Right atrium auricular region (tissue), 2 donors: ENCODE data around the gene KCTD2. TPM values are rescaled to one million over a fixed set of nuclear protein-coding genes. Genes with fewer than 3 reads are reported as not detected.

ENCODE experiments used
- DNase-seq: peaks from one replicate; pipeline ENCODE4 v3.0.0-alpha.2; 2019; ENCODE audit warnings: low spot score
- H3K27ac ChIP-seq, 2 donors: fragments of 200-600 bp; sonication (generic); 1 replicate in 1 of 2; 2 replicates in 1 of 2; pipeline ENCODE4 v1.5.1; 2016 to 2019
- H3K27me3 ChIP-seq, 2 donors: fragments of 200-600 bp; sonication (generic); one replicate each; pipeline versions ENCODE4 v1.5.1 to v1.6.0; 2017 to 2019
- H3K36me3 ChIP-seq: fragments of 200-600 bp; sonication (generic); one replicate; pipeline ENCODE4 v1.5.1; 2016
- H3K4me1 ChIP-seq, 2 donors: fragments of 200-600 bp; sonication (generic); one replicate each; pipeline versions ENCODE4 v1.5.1 to v1.6.0; 2017 to 2019
- H3K4me3 ChIP-seq, 2 donors: fragments of 200-600 bp; sonication (generic); 1 replicate in 1 of 2; 2 replicates in 1 of 2; pipeline ENCODE4 v1.5.1; 2017 to 2019; ENCODE audit warnings: mild to moderate bottlenecking in 1 of 2, moderate library complexity in 1 of 2
- H3K9me3 ChIP-seq, 2 donors: fragments of 200-600 bp; sonication (generic); one replicate each; pipeline ENCODE4 v1.5.1; 2019
- CTCF ChIP-seq, 2 donors: fragments of 200-600 bp; sonication (generic); IDR thresholded peaks; one replicate each; pipeline ENCODE4 v1.5.1; 2019; ENCODE audit warnings: antibody characterized with exemption in 2 of 2
- total RNA-seq, 2 donors: library from RNA; depleted of rRNA; stranded (reverse); fragments of >200 nt; gene quantifications; one replicate each; pipeline ENCODE4 v1.1.0, GENCODE V29; 2016

KCTD2 gene
- total RNA-seq, 2 donors from 2014 or later = 17.9 to 28.4 TPM

- no peak for TF ChIP-seq CTCF (IDR thresholded peaks at IDR 0.05)
- DNase-seq = no peak
- no peaks in the 10 kb centered on the region for H3K27me3 ChIP-seq
- peaks cover 0 to 48% of the 10 kb centered on the region in 2 donors for H3K4me1 ChIP-seq
- peak overlapping the region; percentile 27 to 52 for H3K4me3 ChIP-seq
- no peaks in the 10 kb centered on the region for H3K9me3 ChIP-seq
- H3K36me3 ChIP-seq = no peaks in the 10 kb centered on the region
- peak overlapping the region; percentile 77 to 86 for H3K27ac ChIP-seq
Measured at GRCh38 chr17:75114552-75115314, 67.7 kb downstream of the KCTD2 start.

Other genes with a start within 250 kb of the KCTD2 start
- gene GRIN2C, start 187.3 kb upstream of the KCTD2 start, total RNA-seq = 10 to 100 TPM; 27.6 to 34.4 TPM
- gene FDXR, start 174.2 kb upstream of the KCTD2 start, total RNA-seq = 1 to 10 TPM; 4.1 to 7.9 TPM
- gene FADS6, start 153.6 kb upstream of the KCTD2 start, total RNA-seq = not detected
- gene USH1G, start 124.0 kb upstream of the KCTD2 start, total RNA-seq = under 1 TPM; 0.20 to 0.22 TPM
- gene OTOP2, start 123.0 kb upstream of the KCTD2 start, total RNA-seq = not detected
- not detected for gene OTOP3, start 111.3 kb upstream of the KCTD2 start, total RNA-seq
- 10 to 100 TPM; 10.6 to 11.7 TPM for gene HID1, start 74.5 kb upstream of the KCTD2 start, total RNA-seq
- gene CDR2L, start 59.6 kb upstream of the KCTD2 start, total RNA-seq = 10 to 100 TPM; 13.6 to 28.8 TPM
- gene MRPL58, start 34.6 kb upstream of the KCTD2 start, total RNA-seq = 100 to 1,000 TPM in 1 of 2 donors, 10 to 100 TPM in 1; 44.8 to 104 TPM
- gene ATP5PD, start 256 bp upstream of the KCTD2 start, total RNA-seq = 100 to 1,000 TPM; 675 to 871 TPM
- gene SLC16A5, start 40.7 kb downstream of the KCTD2 start, total RNA-seq = 10 to 100 TPM; 16.5 to 34.1 TPM
- 1 to 10 TPM; 4.9 to 9.5 TPM for gene ARMC7, start 62.7 kb downstream of the KCTD2 start, total RNA-seq
- gene NT5C, start 84.5 kb downstream of the KCTD2 start, total RNA-seq = 10 to 100 TPM; 41.4 to 77.5 TPM
- gene JPT1, start 107.3 kb downstream of the KCTD2 start, total RNA-seq = 10 to 100 TPM; 15.1 to 15.8 TPM
- gene SUMO2, start 135.7 kb downstream of the KCTD2 start, total RNA-seq = 10 to 100 TPM; 45.7 to 58.1 TPM
- 10 to 100 TPM; 10.3 to 14.3 TPM for gene NUP85, start 158.5 kb downstream of the KCTD2 start, total RNA-seq
- gene GGA3, start 214.4 kb downstream of the KCTD2 start, total RNA-seq = 10 to 100 TPM; 18.5 to 23.7 TPM
- 10 to 100 TPM; 66.7 to 74.1 TPM for gene MRPS7, start 214.7 kb downstream of the KCTD2 start, total RNA-seq
- 10 to 100 TPM; 18.0 to 24.9 TPM for gene MIF4GD, start 224.0 kb downstream of the KCTD2 start, total RNA-seq
- 10 to 100 TPM in 1 of 2 donors, 1 to 10 TPM in 1; 8.8 to 10.2 TPM for gene SLC25A19, start 242.2 kb downstream of the KCTD2 start, total RNA-seq